ENCODE results near the gene ACSF2. TPM values are rescaled to one million over a fixed set of nuclear protein-coding genes. Genes with fewer than 3 reads are reported as not detected.

Gene ACSF2
- total RNA-seq, 1 experiment from 2014 or later: 20.4 TPM

Other genes starting within 250 kb of the ACSF2 start
- gene COL1A1, start 224.6 kb upstream of the ACSF2 start, total RNA-seq (2014; rRNA removed; shearing (Covaris generic)): 239 and 259 TPM in 2 replicates
- 0.29 TPM in 1 of 2 replicates, not detected in the other for gene TMEM92, start 151.8 kb upstream of the ACSF2 start, total RNA-seq (2014; rRNA removed; shearing (Covaris generic))
- 12.4 and 15.2 TPM in 2 replicates for gene XYLT2, start 80.1 kb upstream of the ACSF2 start, total RNA-seq (2014; rRNA removed; shearing (Covaris generic))
- gene MRPL27, start 53.0 kb upstream of the ACSF2 start, total RNA-seq (2014; rRNA removed; shearing (Covaris generic)): 75.2 and 120 TPM in 2 replicates
- gene EME1, start 53.0 kb upstream of the ACSF2 start, total RNA-seq (2014; rRNA removed; shearing (Covaris generic)): 10.6 and 14.3 TPM in 2 replicates
- gene LRRC59, start 28.7 kb upstream of the ACSF2 start, total RNA-seq (2014; rRNA removed; shearing (Covaris generic)): 141 and 143 TPM in 2 replicates
- not detected in 2 replicates for gene CHAD, start 42.7 kb downstream of the ACSF2 start, total RNA-seq (2014; rRNA removed; shearing (Covaris generic))
- 10.0 and 11.1 TPM in 2 replicates for gene RSAD1, start 52.6 kb downstream of the ACSF2 start, total RNA-seq (2014; rRNA removed; shearing (Covaris generic))
- gene MYCBPAP, start 82.2 kb downstream of the ACSF2 start, total RNA-seq (2014; rRNA removed; shearing (Covaris generic)): 0.29 TPM in 1 of 2 replicates, not detected in the other
- gene EPN3, start 106.5 kb downstream of the ACSF2 start, total RNA-seq (2014; rRNA removed; shearing (Covaris generic)): not detected in 2 replicates
- gene SPATA20, start 121.0 kb downstream of the ACSF2 start, total RNA-seq (2014; rRNA removed; shearing (Covaris generic)): 15.5 and 20.5 TPM in 2 replicates
- under 0.01 and 0.12 TPM in 2 replicates for gene CACNA1G, start 134.5 kb downstream of the ACSF2 start, total RNA-seq (2014; rRNA removed; shearing (Covaris generic))
- 23.1 and 28.4 TPM in 2 replicates for gene ABCC3, start 208.7 kb downstream of the ACSF2 start, total RNA-seq (2014; rRNA removed; shearing (Covaris generic))